CD14-positive monocyte (primary cell): ENCODE data around the gene DIRAS1. TPM values are rescaled to one million over a fixed set of nuclear protein-coding genes. Genes with fewer than 3 reads are reported as not detected.

Experiments used
- DNase-seq, 3 donors: peaks; one replicate each; pipeline ENCODE4 v3.0.0-alpha.2; 2011 to 2022
- H2AFZ ChIP-seq: 2 replicates; pipeline ENCODE4 v1.6.0; 2012; ENCODE audit warnings: mild to moderate bottlenecking, low read depth, low read length, inconsistent platforms; ENCODE audit not compliant: insufficient read depth, poor library complexity, severe bottlenecking
- H3K27ac ChIP-seq, 2 donors: 1 replicate in 1 of 2; 2 replicates in 1 of 2; pipeline ENCODE4 v1.5.1; 2012 to 2013; ENCODE audit warnings: low read length in 2 of 2, control low read depth in 1 of 2, inconsistent platforms in 1 of 2, low read depth in 1 of 2, mild to moderate bottlenecking in 1 of 2
- H3K27me3 ChIP-seq, 2 donors: one replicate each; pipeline versions ENCODE4 v1.6.0 to v1.6.1; 2011 to 2013; ENCODE audit warnings: low read length in 2 of 2; ENCODE audit not compliant: control insufficient read depth in 2 of 2, insufficient read depth in 2 of 2
- H3K36me3 ChIP-seq, 2 donors: replicated peaks in 1 of 2; 1 replicate in 1 of 2; 2 replicates in 1 of 2; pipeline versions ENCODE4 v1.5.1 to v1.6.1; 2012 to 2013; ENCODE audit warnings: low read length in 2 of 2, control low read depth in 1 of 2, inconsistent platforms in 1 of 2, mild to moderate bottlenecking in 1 of 2; ENCODE audit not compliant: insufficient read depth in 2 of 2, control insufficient read depth in 1 of 2
- H3K4me1 ChIP-seq, 2 donors: 1 replicate in 1 of 2; 2 replicates in 1 of 2; pipeline versions ENCODE4 v1.5.1 to v1.6.1; 2012 to 2013; ENCODE audit warnings: low read length in 2 of 2, control low read depth in 1 of 2, inconsistent platforms in 1 of 2, mild to moderate bottlenecking in 1 of 2, moderate library complexity in 1 of 2; ENCODE audit not compliant: insufficient read depth in 2 of 2, control insufficient read depth in 1 of 2
- H3K4me2 ChIP-seq: replicated peaks from 2 replicates; pipeline ENCODE3; 2012; ENCODE audit warnings: low read length, moderate library complexity, mild to moderate bottlenecking; ENCODE audit not compliant: poor library complexity, severe bottlenecking; ENCODE audit errors: extremely low read depth
- H3K4me3 ChIP-seq, 3 experiments: fragments of 200-600 bp in 1 of 3; sonication (generic) in 1 of 3; replicated peaks in 1 of 3; 1 replicate in 2 of 3; 2 replicates in 1 of 3; pipeline ENCODE4 v1.5.1; 2011 to 2013; ENCODE audit warnings: low read length in 3 of 3, mild to moderate bottlenecking in 3 of 3, control low read depth in 2 of 3, low read depth in 2 of 3, inconsistent platforms in 1 of 3, moderate library complexity in 1 of 3
- H3K79me2 ChIP-seq: 2 replicates; pipeline ENCODE4 v1.6.0; 2012; ENCODE audit warnings: mild to moderate bottlenecking, control low read depth, inconsistent platforms, low read length, moderate library complexity; ENCODE audit not compliant: insufficient read depth
- H3K9ac ChIP-seq: 2 replicates; pipeline ENCODE4 v1.6.0; 2017; ENCODE audit warnings: low read length, mild to moderate bottlenecking; ENCODE audit not compliant: insufficient read depth, poor library complexity, severe bottlenecking
- H3K9me3 ChIP-seq, 2 donors: replicated peaks in 1 of 2; 1 replicate in 1 of 2; 2 replicates in 1 of 2; pipeline versions ENCODE4 v1.5.1 to v1.6.1; 2012 to 2013; ENCODE audit warnings: low read length in 2 of 2, control low read depth in 1 of 2; ENCODE audit not compliant: control insufficient read depth in 1 of 2, insufficient read depth in 1 of 2
- H4K20me1 ChIP-seq: 2 replicates; pipeline ENCODE4 v1.6.0; 2012; ENCODE audit warnings: mild to moderate bottlenecking, low read length, control low read depth, moderate library complexity; ENCODE audit not compliant: insufficient read depth
- H3K27ac Mint-ChIP-seq, 7 donors: one replicate each; pipeline ENCODE4 v1.8.0; 2020; ENCODE audit warnings: mild to moderate bottlenecking in 7 of 7, mixed read lengths in 7 of 7, moderate library complexity in 6 of 7, inconsistent platforms in 2 of 7
- H3K27me3 Mint-ChIP-seq, 3 donors: one replicate each; pipeline ENCODE4 v1.8.0; 2021 to 2022; ENCODE audit warnings: low read depth in 3 of 3, mild to moderate bottlenecking in 3 of 3, mixed read lengths in 3 of 3, moderate library complexity in 3 of 3, inconsistent platforms in 1 of 3
- H3K36me3 Mint-ChIP-seq, 2 donors: one replicate each; pipeline ENCODE4 v1.8.0; 2020; ENCODE audit warnings: mixed read lengths in 2 of 2, inconsistent platforms in 1 of 2, mild to moderate bottlenecking in 1 of 2
- H3K4me1 Mint-ChIP-seq: one replicate; pipeline ENCODE4 v1.8.0; 2020; ENCODE audit warnings: mild to moderate bottlenecking, mixed read lengths
- H3K4me3 Mint-ChIP-seq, 2 donors: one replicate each; pipeline ENCODE4 v1.8.0; 2020; ENCODE audit warnings: mild to moderate bottlenecking in 2 of 2, mixed read lengths in 2 of 2, moderate library complexity in 1 of 2
- H3K9me3 Mint-ChIP-seq, 7 donors: one replicate each; pipeline ENCODE4 v1.8.0; 2020 to 2022; ENCODE audit warnings: mixed read lengths in 7 of 7, mild to moderate bottlenecking in 6 of 7, moderate library complexity in 6 of 7, inconsistent platforms in 2 of 7
- CTCF ChIP-seq: fragments of 200-600 bp; IDR thresholded peaks from one replicate; pipeline ENCODE4 v1.8.0; 2022; ENCODE audit warnings: antibody characterized with exemption, mild to moderate bottlenecking
- WGBS: methylation state at CpG from one replicate; pipeline ENCODE4 v1.1.5; 2013; ENCODE audit warnings: missing lambda C conversion rate; ENCODE audit not compliant: insufficient coverage; 5-methylcytosine and 5-hydroxymethylcytosine counted together
- intact Hi-C, 2 donors: fragments of 100-400 bp; cut with micrococcal nuclease; formaldehyde crosslinking; loops; one replicate each; pipeline versions ENCODE4 v1.15.0 to v1.15.1; 2023
- polyA plus RNA-seq, 3 donors: library from polyadenylated mRNA; depleted of rRNA in 1 of 3; unstranded in 2 of 3; stranded (reverse) in 1 of 3; fragments of 300-500 nt in 2 of 3; fragments of >200 nt in 1 of 3; fragmentation: Illumina TruSeq in 2 of 3; gene quantifications; 1 replicate in 2 of 3; 2 replicates in 1 of 3; pipeline ENCODE4 v1.2.3, GENCODE V29; 2012 to 2021

DIRAS1 gene
- polyA plus RNA-seq, 3 donors: 0.04 TPM; not detected in 2

GRCh38 chr19:2703691-2704216, 17.4 kb downstream of the DIRAS1 start:
- no peak overlapping the region for H3K27ac Mint-ChIP-seq
- Histone ChIP-seq H4K20me1 (no peaks in the 10 kb centered on the region), H2AFZ (no peak overlapping the region), H3K36me3 (no peaks in the 10 kb centered on the region), H3K27ac (no peak overlapping the region), H3K9ac (no peak overlapping the region), H3K4me1 (peaks cover 8 to 9% of the 10 kb centered on the region in 2 donors), H3K27me3 (no peaks in the 10 kb centered on the region), H3K79me2 (peaks cover 7% of the 10 kb centered on the region), H3K4me2 (no peak overlapping the region), H3K9me3 (no peaks in the 10 kb centered on the region), H3K4me3 (no peak overlapping the region)
- H3K36me3 Mint-ChIP-seq: no peaks in the 10 kb centered on the region
- peaks cover 0 to 2% (median 0%) of the 10 kb centered on the region in 7 donors for H3K9me3 Mint-ChIP-seq
- DNase-seq: no peak
- 100% methylated on average over 2 of the region's 6 CpGs for WGBS
- intact Hi-C loops: no loop called here
- no peak for TF ChIP-seq CTCF
- H3K4me1 Mint-ChIP-seq: peaks cover 21% of the 10 kb centered on the region
- H3K27me3 Mint-ChIP-seq: peaks cover 2 to 7% (median 3%) of the 10 kb centered on the region in 3 donors
- H3K4me3 Mint-ChIP-seq: no peak overlapping the region

- H3K36me3 Mint-ChIP-seq: no peaks in the 10 kb centered on the region
- peaks cover 0 to 2% (median 0%) of the 10 kb centered on the region in 7 donors for H3K9me3 Mint-ChIP-seq
- no peak overlapping the region for H3K9ac ChIP-seq
- no peaks in the 10 kb centered on the region for H3K27me3 ChIP-seq
- DNase-seq: no peak
- no peak for TF ChIP-seq CTCF
- H3K4me3 Mint-ChIP-seq: peak overlapping the region; percentile 64 to 73
- H3K79me2 ChIP-seq: peaks cover 7% of the 10 kb centered on the region
- H3K4me3 ChIP-seq: peak overlapping the region in 1 of 3 experiments; percentile 43
- no peak overlapping the region for H2AFZ ChIP-seq
- H3K27me3 Mint-ChIP-seq: peaks cover 2 to 7% (median 3%) of the 10 kb centered on the region in 3 donors
- no peaks in the 10 kb centered on the region for H3K36me3 ChIP-seq
- WGBS: 100% methylated on average over 1 of the region's 5 CpGs
- H3K4me2 ChIP-seq: peak overlapping the region; percentile 86
- intact Hi-C loops: no loop called here
- peaks cover 28% of the 10 kb centered on the region for H3K4me1 Mint-ChIP-seq
- peaks cover 8 to 9% of the 10 kb centered on the region in 2 donors for H3K4me1 ChIP-seq
- H3K27ac Mint-ChIP-seq: peak overlapping the region in 6 of 7 donors; percentile 40 to 91 (median 76)
- H4K20me1 ChIP-seq: no peaks in the 10 kb centered on the region
- peak overlapping the region in 1 of 2 donors; percentile 57 for H3K27ac ChIP-seq
- H3K9me3 ChIP-seq: no peaks in the 10 kb centered on the region
Measured at GRCh38 chr19:2703077-2703437, 18.1 kb downstream of the DIRAS1 start.
